ENCODE data around the gene UST. TPM values are rescaled to one million over a fixed set of nuclear protein-coding genes. Genes with fewer than 3 reads are reported as not detected.

Gene UST
- total RNA-seq, 1 donor from 2014 or later = 5.2 TPM

GRCh38 chr6:148814082-148814790 is 67.4 kb downstream of the UST start:
- H3K36me3 ChIP-seq (ENCODE audit: control insufficient read depth, insufficient read depth, low read length) = no peaks in the 10 kb centered on the region
- no peak overlapping the region for H3K4me3 ChIP-seq (ENCODE audit: low read depth, low read length)
- DNase-seq (ENCODE audit: low read depth) = no peak
- no peak for TF ChIP-seq CTCF (IDR thresholded peaks at IDR 0.05; ENCODE audit: insufficient read depth, low read length, poor library complexity, severe bottlenecking)
- no peaks in the 10 kb centered on the region for H3K27me3 ChIP-seq (ENCODE audit: control insufficient read depth, insufficient read depth, low read length)

- no peaks in the 10 kb centered on the region for H3K36me3 ChIP-seq (ENCODE audit: control insufficient read depth, insufficient read depth, low read length)
- DNase-seq (ENCODE audit: low read depth) = no peak
- no peaks in the 10 kb centered on the region for H3K27me3 ChIP-seq (ENCODE audit: control insufficient read depth, insufficient read depth, low read length)
- H3K4me3 ChIP-seq (ENCODE audit: low read depth, low read length) = no peak overlapping the region
- TF ChIP-seq CTCF (IDR thresholded peaks at IDR 0.05; ENCODE audit: insufficient read depth, low read length, poor library complexity, severe bottlenecking) = no peak
Measured at GRCh38 chr6:148814869-148815268, 68.0 kb downstream of the UST start.

GRCh38 chr6:148816117-148816516 is 69.3 kb downstream of the UST start:
- Histone ChIP-seq H3K36me3 (ENCODE audit: control insufficient read depth, insufficient read depth, low read length) (no peaks in the 10 kb centered on the region), H3K27me3 (ENCODE audit: control insufficient read depth, insufficient read depth, low read length) (no peaks in the 10 kb centered on the region), H3K4me3 (ENCODE audit: low read depth, low read length) (no peak overlapping the region)
- DNase-seq (ENCODE audit: low read depth) = no peak
- no peak for TF ChIP-seq CTCF (IDR thresholded peaks at IDR 0.05; ENCODE audit: insufficient read depth, low read length, poor library complexity, severe bottlenecking)

- no peak for DNase-seq (ENCODE audit: low read depth)
Measured at GRCh38 chr6:148817689-148818088, 70.9 kb downstream of the UST start.

GRCh38 chr6:148818939-148819575 is 72.2 kb downstream of the UST start:
- DNase-seq (ENCODE audit: low read depth) = no peak
- no peak overlapping the region for H3K4me3 ChIP-seq (ENCODE audit: low read depth, low read length)
- no peak for TF ChIP-seq CTCF (IDR thresholded peaks at IDR 0.05; ENCODE audit: insufficient read depth, low read length, poor library complexity, severe bottlenecking)
- H3K36me3 ChIP-seq (ENCODE audit: control insufficient read depth, insufficient read depth, low read length) = no peaks in the 10 kb centered on the region
- H3K27me3 ChIP-seq (ENCODE audit: control insufficient read depth, insufficient read depth, low read length) = no peaks in the 10 kb centered on the region

More at GRCh38 chr6:148817689-148818088, 70.9 kb downstream of the UST start:
- TF ChIP-seq CTCF (IDR thresholded peaks at IDR 0.05; ENCODE audit: insufficient read depth, low read length, poor library complexity, severe bottlenecking) = no peak
- Histone ChIP-seq H3K4me3 (ENCODE audit: low read depth, low read length) (no peak overlapping the region), H3K27me3 (ENCODE audit: control insufficient read depth, insufficient read depth, low read length) (no peaks in the 10 kb centered on the region), H3K36me3 (ENCODE audit: control insufficient read depth, insufficient read depth, low read length) (no peaks in the 10 kb centered on the region)
